MCF 10A (cell line): ENCODE results near the gene SOWAHA. TPM values are rescaled to one million over a fixed set of nuclear protein-coding genes. Genes with fewer than 3 reads are reported as not detected.

ENCODE experiments used
- BruUV-seq: library from RNA; stranded (reverse); fragments of 400-500 nt; replicated peaks from 2 replicates; lab custom pipeline; 2021; lab: Mats Ljungman, UMichigan
- CTCF ChIA-PET: fragments of 300-600 bp; sonication (Branson Sonifier 250); formaldehyde crosslinking; extraction: SDS; loops from one replicate; lab custom pipeline; 2021; ENCODE audit warnings: antibody characterized with exemption, inconsistent platforms; lab: Yijun Ruan, JAX
- POLR2A ChIA-PET: fragments of 300-600, 350-650 bp; sonication (Branson Sonifier 250); formaldehyde crosslinking; extraction: SDS; loops from one replicate; lab custom pipeline; 2020; ENCODE audit warnings: antibody characterized with exemption, inconsistent platforms; lab: Yijun Ruan, JAX
- DNase-seq: peaks from one replicate; pipeline ENCODE4 v3.0.0-alpha.2; 2018; ENCODE audit not compliant: unreplicated experiment
- H3K27ac Mint-ChIP-seq: one replicate; pipeline ENCODE4 v1.8.0; 2022; ENCODE audit warnings: mild to moderate bottlenecking, low read depth, mixed read lengths; ENCODE audit not compliant: unreplicated experiment
- H3K27me3 Mint-ChIP-seq: one replicate; pipeline ENCODE4 v1.8.0; 2022; ENCODE audit warnings: mixed read lengths; ENCODE audit not compliant: insufficient read depth, unreplicated experiment
- H3K36me3 Mint-ChIP-seq: one replicate; pipeline ENCODE4 v1.8.0; 2022; ENCODE audit warnings: mild to moderate bottlenecking, moderate library complexity, mixed read lengths; ENCODE audit not compliant: insufficient read depth, unreplicated experiment
- H3K4me1 Mint-ChIP-seq: one replicate; pipeline ENCODE4 v1.8.0; 2022; ENCODE audit warnings: mixed read lengths; ENCODE audit not compliant: insufficient read depth, unreplicated experiment
- H3K4me3 Mint-ChIP-seq: one replicate; pipeline ENCODE4 v1.8.0; 2022; ENCODE audit warnings: mild to moderate bottlenecking, moderate library complexity, mixed read lengths; ENCODE audit not compliant: unreplicated experiment
- H3K9me3 Mint-ChIP-seq: one replicate; pipeline ENCODE4 v1.8.0; 2022; ENCODE audit warnings: mixed read lengths; ENCODE audit not compliant: unreplicated experiment
- CTCF ChIP-seq: fragments of 200-600 bp; IDR thresholded peaks from one replicate; pipeline ENCODE4 v1.8.0; 2022; ENCODE audit warnings: antibody characterized with exemption, mild to moderate bottlenecking; ENCODE audit not compliant: unreplicated experiment
- intact Hi-C: fragments of 100-400 bp; cut with micrococcal nuclease; formaldehyde crosslinking; loops from 2 replicates; pipeline ENCODE4 v1.14.1; 2022
- total RNA-seq: library from RNA; stranded (reverse); gene quantifications from 2 replicates; pipeline ENCODE4 v1.2.3, GENCODE V29; 2022

SOWAHA gene
- total RNA-seq, 1 experiment from 2014 or later = not detected

- no peak for TF ChIP-seq CTCF
- Mint-ChIP-seq H3K9me3 (no peaks in the 10 kb centered on the region), H3K36me3 (peaks cover 30% of the 10 kb centered on the region), H3K4me1 (peaks cover 14% of the 10 kb centered on the region), H3K4me3 (no peak overlapping the region), H3K27me3 (no peaks in the 10 kb centered on the region), H3K27ac (no peak overlapping the region)
- ChIA-PET POLR2A (interaction anchor here (0.6 to 1.0 kb wide), 3 partner anchors 43 to 99 kb away, joined by 3 read pairs; no protein-coding TSS in a partner anchor), CTCF (interaction anchor here (0.7 to 6.1 kb wide), 6 partner anchors 8 to 298 kb away, joined by 3 to 72 read pairs (median 5); no protein-coding TSS in a partner anchor)
- no TSS peak for BruUV-seq
- no peak for DNase-seq
- intact Hi-C loops = no loop called here
These were observed 12.1 kb downstream of the SOWAHA start for GRCh38 chr5:132825033-132825833.

- no peaks in the 10 kb centered on the region for H3K27me3 Mint-ChIP-seq
- H3K9me3 Mint-ChIP-seq = no peaks in the 10 kb centered on the region
- no peak overlapping the region for H3K4me3 Mint-ChIP-seq
- ChIA-PET CTCF (interaction anchor here (0.6 to 10.4 kb wide), 7 partner anchors 8 to 299 kb away, joined by 3 to 211 read pairs (median 4); partner anchors contain the start of genes GDF9 and UQCRQ), POLR2A (interaction anchor here (0.6 to 1.3 kb wide), 3 partner anchors 58 to 631 kb away, joined by 3 read pairs; no protein-coding TSS in a partner anchor)
- no peak for DNase-seq
- peaks cover 14% of the 10 kb centered on the region for H3K4me1 Mint-ChIP-seq
- intact Hi-C loops = no loop called here
- TF ChIP-seq CTCF = no peak
- peaks cover 30% of the 10 kb centered on the region for H3K36me3 Mint-ChIP-seq
- H3K27ac Mint-ChIP-seq = no peak overlapping the region
- no TSS peak for BruUV-seq
These were observed 12.8 kb downstream of the SOWAHA start for GRCh38 chr5:132825834-132826391.

DNA sequence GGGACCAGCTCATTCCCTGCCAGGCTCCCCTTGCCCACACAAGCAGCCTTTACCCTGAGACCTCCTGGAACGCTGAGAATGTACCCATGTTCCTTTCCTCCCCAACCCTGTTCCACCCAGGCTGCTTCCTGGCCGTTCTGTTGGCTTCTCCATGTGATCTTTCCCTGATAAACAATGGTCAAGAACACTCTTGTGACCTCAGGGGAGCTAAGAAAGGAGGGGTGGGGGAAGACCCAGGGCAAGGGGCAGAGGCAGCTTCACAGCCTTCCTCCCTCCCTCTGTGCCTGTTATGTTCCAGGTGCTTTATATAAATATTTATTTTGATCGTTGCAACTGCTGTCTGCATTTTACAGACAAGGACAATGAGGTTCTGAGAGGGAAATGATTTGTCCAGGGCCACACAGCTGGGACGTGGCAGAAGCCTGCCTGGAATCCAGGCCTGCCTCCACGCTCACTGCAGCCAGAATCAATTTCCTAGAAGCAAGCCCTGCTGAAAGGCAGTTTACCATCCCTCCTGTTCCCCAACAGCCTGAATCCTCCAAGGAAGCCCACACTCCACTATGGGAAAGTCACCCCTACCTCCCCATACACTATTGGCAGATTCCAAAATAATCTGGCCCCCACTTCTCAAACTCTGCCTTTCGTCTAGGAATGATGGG, 13.5 kb downstream of the SOWAHA start:
- POLR2A ChIA-PET = interaction anchor here (0.6 to 10.9 kb wide), 5 partner anchors 8 to 630 kb away, joined by 3 to 176 read pairs (median 3); partner anchors contain the start of genes GDF9, LEAP2 and UQCRQ
- BruUV-seq = no TSS peak
- peaks cover 20% of the 10 kb centered on the region for H3K4me1 Mint-ChIP-seq

More for the DNA sequence above, 13.5 kb downstream of the SOWAHA start:
- no peak overlapping the region for H3K4me3 Mint-ChIP-seq
- intact Hi-C loops = no loop called here
- no peaks in the 10 kb centered on the region for H3K9me3 Mint-ChIP-seq
- no peak for DNase-seq
- no peak for TF ChIP-seq CTCF
- CTCF ChIA-PET = interaction anchor here (0.6 to 10.4 kb wide), 8 partner anchors 9 to 300 kb away, joined by 3 to 211 read pairs (median 10); partner anchors contain the start of genes GDF9 and UQCRQ
- H3K27me3 Mint-ChIP-seq = no peaks in the 10 kb centered on the region
- peaks cover 34% of the 10 kb centered on the region for H3K36me3 Mint-ChIP-seq
- no peak overlapping the region for H3K27ac Mint-ChIP-seq
